ENCODE data around the gene TEKT5.
"Not testable (repeated sequence)": the region's sequence is repeated elsewhere in the genome, so short reads cannot be mapped to it uniquely, and the experiment has no call there.

TEKT5 gene

DNA sequence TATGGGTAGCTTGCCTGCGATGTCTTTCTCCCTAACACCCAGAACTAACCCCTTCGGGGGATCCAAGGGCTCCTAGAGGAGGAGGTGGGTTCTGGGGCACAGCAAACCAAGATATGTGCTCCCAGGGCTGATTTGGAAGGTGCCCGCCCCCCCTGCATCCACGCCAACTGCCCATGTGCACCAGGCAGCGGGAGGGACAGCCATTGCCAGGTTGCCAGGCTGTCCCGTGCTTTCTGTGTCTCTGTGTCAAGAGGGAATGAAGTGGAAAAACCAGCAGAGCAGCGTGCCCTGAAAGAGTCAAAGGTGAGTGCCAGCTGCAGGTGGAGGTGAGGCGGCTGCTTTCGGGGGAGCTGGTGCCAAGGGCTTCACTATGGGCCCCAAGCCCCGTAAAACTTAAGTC lies 6.4 kb downstream of the TEKT5 start:
- in situ Hi-C loops (cut with HindIII; ENCODE audit: low sequenced_read_pairs) = no loop called here

DNA sequence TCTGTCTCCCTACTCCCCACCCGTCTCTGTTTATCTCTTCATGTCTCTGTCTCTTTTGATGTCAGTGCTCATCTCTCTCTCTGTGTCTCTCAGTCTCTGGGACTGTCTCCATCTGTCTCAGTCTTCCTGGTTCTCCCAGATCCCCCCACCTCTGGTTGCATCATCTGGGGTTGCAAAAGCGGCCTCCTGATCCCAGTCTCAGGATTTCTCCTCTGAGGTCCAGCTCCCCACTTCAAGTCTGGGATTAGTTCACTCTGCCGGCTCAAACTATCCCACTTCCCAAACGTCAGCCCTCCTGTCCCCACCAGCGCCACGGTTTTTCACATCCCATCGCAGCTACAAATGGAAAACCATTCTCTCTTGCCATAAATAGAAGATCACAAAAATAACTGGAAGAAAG lies 9.0 kb downstream of the TEKT5 start:
- in situ Hi-C loops (cut with HindIII; ENCODE audit: low sequenced_read_pairs) = no loop called here

DNA sequence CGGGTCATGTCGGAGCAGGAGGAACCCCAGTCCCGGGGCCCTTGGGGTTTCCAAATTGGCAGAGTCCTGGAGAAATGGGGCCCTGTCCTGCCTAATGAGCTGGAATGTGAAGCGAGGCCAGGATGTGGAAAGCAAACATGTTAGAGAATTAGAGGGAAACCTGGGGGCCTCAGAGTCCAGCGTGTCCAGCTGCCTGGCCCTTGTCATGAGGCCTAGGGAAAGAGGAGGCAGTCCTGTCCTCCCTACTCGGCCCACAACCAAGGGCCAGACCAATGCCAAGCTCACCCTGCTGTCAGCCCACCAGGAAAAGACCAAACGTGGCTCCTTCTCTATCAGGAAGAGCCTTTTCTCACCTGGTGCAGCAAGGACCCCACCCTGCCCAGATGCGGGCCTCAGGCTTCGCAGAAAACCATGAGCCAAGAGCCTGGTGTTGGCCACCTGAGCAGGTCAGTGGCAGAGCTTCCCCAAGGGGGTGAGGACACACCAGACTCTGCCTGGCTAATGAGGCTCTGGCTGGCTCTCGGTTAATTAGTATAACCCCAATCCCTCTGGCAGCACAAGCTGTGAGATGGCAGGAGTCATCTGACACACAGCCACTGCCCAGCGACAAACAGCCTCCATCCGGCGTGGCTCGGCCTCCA lies 10.1 kb downstream of the TEKT5 start:
- in situ Hi-C loops (cut with HindIII; ENCODE audit: low sequenced_read_pairs) = loop anchor here (5.0 kb wide), 1 partner anchor 92 kb away; no protein-coding TSS in a partner anchor

DNA sequence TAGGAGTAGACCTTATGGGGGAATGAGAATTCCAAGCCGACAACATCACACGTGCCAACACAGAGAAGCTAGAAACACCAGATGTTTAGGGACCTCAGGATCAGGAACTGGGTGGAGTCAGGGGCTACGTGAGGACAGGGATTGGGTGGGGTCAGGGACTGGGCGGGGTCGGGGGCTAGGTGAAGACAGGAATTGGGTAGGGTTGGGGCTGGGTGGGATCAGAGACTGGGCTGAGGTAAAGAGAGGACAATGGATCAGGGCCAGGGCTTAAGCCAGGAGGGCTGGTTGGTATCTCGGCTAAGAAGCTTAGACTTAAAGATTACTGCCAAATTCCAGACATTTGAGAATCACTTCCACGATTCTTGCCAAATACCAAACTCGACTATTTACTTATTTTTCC lies 11.6 kb downstream of the TEKT5 start:
- in situ Hi-C loops (cut with HindIII; ENCODE audit: low sequenced_read_pairs) = loop anchor here (5.0 kb wide), 1 partner anchor 91 kb away; no protein-coding TSS in a partner anchor

DNA sequence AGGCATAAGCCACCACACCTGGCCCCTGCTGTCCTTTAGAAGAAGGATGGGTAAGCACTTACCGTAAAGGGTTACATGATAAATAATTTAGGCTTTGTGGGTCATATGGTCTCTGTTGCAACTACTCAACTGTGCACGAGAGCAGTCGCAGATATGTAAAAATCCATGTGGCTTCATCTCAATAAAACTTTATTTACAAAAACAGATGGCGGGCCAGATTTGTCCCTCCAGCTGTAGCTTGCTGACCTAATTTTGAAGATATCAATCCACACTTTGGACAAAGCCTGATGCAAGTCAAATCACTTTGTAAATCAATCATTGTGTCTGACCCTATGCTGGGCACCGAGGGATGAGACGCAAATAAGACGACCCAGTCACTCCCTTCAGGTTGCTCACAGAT lies 12.1 kb downstream of the TEKT5 start:
- in situ Hi-C loops (cut with HindIII; ENCODE audit: low sequenced_read_pairs) = loop anchor here (5.0 kb wide), 1 partner anchor 90 kb away; no protein-coding TSS in a partner anchor

DNA sequence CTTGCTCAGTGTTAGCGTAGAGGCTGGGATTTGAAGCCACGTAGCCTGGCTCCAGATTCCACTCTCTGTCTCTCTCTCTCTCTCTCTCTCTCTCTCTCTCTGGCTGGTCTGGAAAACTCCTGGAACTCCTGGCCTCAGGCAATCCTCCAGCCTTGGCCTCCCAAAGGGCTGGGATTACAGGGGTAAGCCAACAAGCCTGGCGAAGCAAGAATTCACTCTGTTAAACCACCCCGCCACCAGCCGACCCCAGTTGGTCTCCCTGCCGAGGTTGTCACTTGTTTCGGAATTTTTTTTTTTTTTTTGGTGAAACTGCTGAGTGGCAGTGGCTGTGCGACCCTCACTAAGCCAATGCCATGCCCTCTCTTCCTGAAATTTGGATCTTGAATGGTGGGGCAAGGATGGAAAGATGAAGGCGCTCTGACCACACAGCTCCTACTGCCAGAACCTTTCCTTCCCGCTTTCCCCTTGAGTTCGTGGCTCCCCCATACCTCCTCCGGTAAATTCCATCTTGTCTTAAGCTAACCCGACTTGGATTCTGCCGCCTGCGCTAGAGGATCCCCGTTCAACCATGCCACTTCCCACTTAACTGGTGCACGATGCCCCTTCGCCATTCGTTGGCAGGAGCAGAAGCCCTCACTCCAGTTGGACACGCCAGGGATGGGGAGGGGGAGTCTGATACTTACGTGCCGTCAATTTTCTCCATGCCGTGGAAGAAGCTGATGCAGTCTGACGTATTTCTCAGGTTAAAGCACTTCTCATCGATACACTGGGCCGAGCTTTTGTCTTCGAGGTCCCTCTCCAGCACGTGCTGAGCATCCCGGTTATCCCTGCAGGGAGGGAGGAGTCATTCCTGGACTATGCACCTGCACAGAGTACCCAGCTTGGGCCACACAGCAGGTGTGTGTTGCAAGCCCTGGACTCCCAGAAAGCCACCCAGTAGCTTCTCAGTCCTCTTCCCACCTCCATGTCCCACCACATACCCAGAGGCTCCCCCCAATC lies 13.1 kb downstream of the TEKT5 start:
- in situ Hi-C loops (cut with HindIII; ENCODE audit: low sequenced_read_pairs) = loop anchor here (5.0 kb wide), 1 partner anchor 89 kb away; no protein-coding TSS in a partner anchor

DNA sequence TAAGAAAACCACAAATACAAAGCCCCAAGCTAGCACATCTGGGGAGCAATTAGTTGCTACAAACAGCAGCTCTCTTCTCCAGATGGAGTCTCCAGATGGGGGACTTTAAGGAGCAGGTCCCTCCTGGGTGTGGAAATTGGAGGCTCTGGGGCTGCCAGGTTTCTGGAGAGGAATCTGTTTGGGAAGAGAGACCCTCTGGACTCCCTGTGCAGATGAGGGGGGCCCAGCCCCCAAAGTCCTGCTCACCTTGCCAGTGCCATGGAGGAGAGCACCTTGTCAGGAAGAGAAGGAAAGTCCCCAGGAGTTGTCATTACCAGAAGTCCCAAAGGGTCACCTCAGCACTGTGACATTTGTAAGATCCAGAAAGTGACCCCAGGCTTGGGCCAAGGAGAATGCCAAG lies 14.8 kb downstream of the TEKT5 start:
- in situ Hi-C loops (cut with HindIII; ENCODE audit: low sequenced_read_pairs) = loop anchor here (5.0 kb wide), 1 partner anchor 88 kb away; no protein-coding TSS in a partner anchor

DNA sequence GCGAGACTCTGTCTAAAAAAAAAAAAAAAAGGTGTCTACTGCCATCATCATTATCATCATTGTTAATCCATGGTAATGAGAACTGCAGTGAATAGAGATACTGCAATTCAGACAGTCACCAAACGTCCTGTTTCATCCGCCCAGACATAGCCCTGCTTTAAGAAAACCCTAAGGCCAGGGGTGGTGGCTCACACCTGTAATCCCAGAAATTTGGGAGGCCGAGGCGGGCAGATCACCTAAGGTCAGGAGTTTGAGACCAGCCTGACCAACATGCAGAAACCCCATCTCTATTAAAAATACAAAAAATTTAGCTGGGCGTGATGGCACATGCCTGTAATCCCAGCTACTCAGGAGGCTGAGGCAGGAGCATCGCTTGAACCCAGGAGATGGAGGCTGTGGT lies 15.3 kb downstream of the TEKT5 start:
- in situ Hi-C loops (cut with HindIII; ENCODE audit: low sequenced_read_pairs) = not testable (repeated sequence)

DNA sequence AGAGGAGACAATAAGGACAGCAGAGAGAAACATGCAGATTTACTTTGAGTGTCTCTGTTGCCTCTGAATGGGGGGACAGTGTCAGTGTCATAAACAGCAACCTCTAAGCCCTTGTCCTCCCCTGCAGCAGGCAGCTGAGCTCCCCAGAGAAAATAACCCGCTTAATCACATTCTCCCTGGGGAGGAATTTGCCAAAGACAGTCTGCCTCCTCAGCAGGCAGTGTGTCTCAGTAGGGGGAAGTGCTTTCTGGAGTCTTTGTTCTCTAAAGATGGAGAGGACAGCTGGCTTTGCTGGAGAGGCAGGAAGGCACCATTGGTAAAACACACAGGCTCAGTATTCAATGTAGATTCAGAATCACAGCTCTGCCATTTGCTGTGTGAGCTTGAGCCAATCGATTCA lies 16.1 kb downstream of the TEKT5 start:
- in situ Hi-C loops (cut with HindIII; ENCODE audit: low sequenced_read_pairs) = no loop called here

DNA sequence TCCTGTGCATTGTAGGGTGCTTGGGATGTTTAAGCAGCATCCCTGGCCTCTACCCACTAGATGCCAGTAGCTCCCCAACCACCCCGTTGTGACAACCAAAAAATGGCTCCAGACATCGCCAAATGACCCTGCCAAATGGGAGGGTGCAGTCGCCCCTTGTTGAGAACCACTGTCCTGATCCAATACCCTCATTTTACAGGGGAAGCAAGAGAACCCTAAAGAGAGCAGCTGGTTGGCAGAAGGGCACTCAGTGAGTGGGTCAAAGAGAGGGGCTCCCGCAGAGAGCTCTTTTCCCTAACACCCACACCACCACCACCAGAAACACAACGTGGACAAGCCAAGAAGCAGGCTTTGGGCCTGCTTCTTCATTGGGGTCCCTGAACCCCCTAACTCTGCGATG lies 18.4 kb downstream of the TEKT5 start:
- in situ Hi-C loops (cut with HindIII; ENCODE audit: low sequenced_read_pairs) = no loop called here

DNA sequence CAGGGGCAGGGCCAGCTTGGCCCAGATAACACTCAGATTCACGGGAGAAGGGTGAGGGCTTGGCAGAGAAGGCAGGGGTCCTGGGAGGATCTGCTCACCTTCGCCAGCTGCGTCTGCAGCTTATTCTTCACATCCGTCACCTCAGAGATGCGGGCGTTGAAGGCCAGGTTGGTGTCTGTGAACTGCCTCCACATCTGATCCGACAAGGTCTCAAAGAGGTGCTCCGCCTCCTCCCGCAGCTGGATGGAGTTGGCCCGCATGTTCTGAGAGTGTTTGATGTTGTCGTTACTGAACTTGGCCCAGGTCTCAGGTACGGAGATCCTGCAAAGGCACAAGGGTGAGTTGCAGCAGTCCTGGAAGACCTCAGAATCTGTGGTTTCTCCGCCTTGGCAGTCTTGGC lies 18.9 kb downstream of the TEKT5 start:
- in situ Hi-C loops (cut with HindIII; ENCODE audit: low sequenced_read_pairs) = no loop called here

DNA sequence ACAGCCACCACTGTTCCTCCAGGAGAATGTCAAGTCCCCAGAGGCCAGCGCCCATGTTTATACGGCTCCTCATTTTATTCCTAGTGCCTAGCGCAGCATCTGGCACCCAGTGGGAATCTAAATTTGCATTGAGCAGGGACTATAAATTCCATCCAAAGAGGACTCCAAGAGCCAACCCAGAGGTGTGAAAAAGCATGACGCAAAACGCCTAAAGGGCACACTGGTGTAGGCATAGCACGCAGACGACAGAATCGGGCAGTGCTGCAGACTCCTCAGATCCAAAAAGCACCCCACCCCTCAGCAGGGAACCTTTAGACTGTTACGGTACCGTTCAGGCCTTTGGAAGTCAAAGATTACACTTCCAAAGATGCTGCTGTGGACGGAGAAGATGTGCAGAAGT lies 19.5 kb downstream of the TEKT5 start:
- in situ Hi-C loops (cut with HindIII; ENCODE audit: low sequenced_read_pairs) = no loop called here

DNA sequence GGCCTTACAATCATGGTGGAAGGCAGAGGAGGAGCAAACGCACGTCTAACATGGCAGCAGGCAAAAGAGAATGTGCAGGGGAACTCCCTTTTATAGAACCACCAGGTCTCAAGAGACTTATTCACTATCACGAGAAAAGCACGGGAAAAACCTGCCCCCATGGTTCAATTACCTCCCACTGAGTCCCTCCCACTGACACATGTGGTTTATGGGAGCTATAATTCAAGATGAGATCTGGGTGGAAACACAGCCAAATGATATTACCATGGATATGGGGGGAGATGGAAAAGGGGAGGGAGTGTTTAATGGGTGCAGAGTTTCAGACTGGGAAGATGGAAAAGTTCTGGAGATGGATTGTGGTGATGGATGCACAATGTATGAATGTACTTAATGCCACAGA lies 23.0 kb downstream of the TEKT5 start:
- in situ Hi-C loops (cut with HindIII; ENCODE audit: low sequenced_read_pairs) = no loop called here

DNA sequence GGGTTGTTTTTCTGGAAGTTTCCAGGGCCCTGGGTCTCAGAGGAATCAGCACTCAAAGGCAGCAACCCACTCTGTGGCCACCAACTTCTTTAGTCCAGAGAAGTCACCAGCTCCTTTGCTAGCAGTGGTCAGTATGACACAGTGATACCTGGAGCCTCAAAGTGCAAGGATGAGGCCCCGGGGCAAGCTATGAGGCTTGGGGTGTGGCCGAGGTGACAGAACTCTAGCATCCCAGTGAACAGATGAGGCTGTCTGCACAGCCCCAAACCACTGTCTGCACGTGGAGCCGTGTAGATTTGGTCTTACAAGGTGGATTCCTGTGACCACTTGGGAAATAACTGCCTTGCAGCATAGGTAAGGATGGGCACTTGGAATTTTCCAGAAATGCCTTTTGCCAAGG lies 24.9 kb downstream of the TEKT5 start:
- in situ Hi-C loops (cut with HindIII; ENCODE audit: low sequenced_read_pairs) = no loop called here

DNA sequence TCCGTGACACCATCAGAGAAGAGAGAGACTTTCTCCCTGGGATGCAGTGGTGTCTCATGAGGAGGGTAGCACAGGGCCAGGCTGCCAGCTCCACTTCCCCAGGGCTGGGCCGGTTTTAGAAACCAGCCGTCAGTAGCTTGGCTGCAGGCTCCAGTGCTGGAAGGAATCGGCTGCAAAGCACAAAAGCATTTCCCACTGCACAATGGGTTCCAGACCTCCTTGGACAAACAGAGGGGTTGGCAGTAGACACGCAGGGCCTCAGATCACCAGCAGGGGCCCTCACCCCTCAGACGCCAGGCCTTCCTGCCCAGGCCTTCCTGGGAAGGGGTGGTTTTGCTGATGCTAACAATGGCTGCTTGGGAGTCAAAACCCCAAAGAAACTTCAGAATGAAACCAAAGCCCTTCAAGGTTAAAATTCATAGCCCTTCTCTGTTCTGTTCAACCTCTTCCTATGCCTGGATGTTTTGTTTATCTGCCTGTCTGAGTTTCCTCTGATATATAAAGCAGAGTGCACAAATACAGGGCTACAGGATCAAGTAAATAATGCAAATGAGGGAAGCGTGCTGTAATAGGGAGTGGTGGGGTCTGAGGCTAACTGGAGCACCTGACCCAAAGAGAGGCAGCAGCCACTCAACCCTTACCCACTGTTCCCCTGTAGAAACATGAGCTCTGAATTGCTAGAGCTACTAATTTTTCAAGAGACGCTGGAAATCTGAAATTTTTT lies 26.2 kb downstream of the TEKT5 start:
- in situ Hi-C loops (cut with HindIII; ENCODE audit: low sequenced_read_pairs) = no loop called here

DNA sequence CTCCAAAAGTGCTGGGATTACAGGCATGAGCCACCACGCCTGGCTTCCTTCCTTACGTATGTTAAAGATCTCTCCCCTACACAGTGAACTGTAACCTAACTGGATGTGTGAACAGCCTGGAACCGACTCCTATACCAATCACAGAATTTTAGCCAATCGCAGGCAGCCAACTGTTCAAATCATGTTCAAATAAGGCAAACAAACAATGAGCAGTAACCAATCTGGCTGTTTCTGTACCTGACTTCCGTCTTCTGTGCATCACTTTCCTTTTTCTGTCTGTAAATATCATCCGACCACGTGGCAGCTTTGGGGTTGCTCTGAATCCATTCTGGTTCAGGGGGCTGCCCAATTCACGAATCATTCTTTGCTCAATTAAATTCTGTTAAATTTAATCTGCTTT lies 27.5 kb downstream of the TEKT5 start:
- in situ Hi-C loops (cut with HindIII; ENCODE audit: low sequenced_read_pairs) = no loop called here

DNA sequence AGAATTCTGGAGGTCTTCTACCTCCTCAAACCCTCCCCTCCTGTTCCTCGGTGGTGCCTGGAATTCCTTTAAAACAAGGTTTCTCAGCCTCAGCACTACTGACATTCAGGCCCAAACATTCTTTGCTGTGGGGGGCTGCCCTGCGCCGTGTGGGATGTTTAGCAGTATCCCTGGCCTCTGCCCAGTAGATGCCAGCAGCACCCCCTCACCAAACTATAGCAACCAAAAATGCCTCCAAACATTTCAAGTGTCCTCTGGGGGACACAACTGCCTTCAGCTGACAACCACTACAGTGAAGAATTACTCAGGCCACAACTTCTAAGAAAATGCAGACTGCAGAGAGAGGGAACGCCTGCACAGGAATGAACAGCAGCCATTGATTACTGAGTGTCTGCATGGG lies 28.4 kb downstream of the TEKT5 start:
- in situ Hi-C loops (cut with HindIII; ENCODE audit: low sequenced_read_pairs) = no loop called here

DNA sequence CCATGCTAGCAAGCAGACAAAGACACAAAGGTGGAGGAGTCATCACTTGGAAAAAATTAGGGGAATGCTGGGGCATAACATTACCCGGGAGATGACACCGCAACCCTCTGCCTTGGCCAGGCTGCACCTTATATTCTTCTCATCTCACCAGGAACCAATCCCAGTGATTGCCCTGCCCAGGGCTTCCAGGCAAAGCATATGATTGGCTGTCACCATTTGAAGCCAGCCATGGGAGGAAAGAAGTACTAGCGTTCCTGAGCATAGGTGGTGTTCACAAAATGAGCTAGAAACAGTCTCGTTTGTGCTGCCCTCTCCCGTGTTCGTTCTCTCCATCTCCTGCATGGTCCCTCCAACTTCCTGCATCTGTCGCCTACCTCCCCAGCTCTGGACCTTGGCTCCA lies 29.6 kb downstream of the TEKT5 start:
- in situ Hi-C loops (cut with HindIII; ENCODE audit: low sequenced_read_pairs) = no loop called here

DNA sequence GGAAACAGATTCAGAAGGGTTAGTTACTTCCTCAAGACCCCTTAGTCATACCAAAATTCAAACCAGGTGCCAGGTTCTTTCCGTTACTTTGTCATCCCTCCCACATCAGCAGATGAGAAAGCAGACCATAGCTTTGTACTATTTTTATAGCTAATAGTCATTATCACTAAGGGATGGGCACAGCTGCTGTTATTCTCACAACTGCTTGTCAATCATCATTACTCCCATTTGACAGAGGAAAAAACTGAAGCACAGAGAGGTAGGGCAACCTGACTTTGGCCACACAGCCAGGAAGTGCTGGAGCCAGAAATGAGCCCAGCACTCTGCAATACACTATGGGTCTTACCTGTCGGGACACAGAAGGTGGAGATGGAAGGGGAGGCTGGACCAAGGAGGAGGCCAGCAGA lies 30.0 kb downstream of the TEKT5 start:
- in situ Hi-C loops (cut with HindIII; ENCODE audit: low sequenced_read_pairs) = no loop called here

DNA sequence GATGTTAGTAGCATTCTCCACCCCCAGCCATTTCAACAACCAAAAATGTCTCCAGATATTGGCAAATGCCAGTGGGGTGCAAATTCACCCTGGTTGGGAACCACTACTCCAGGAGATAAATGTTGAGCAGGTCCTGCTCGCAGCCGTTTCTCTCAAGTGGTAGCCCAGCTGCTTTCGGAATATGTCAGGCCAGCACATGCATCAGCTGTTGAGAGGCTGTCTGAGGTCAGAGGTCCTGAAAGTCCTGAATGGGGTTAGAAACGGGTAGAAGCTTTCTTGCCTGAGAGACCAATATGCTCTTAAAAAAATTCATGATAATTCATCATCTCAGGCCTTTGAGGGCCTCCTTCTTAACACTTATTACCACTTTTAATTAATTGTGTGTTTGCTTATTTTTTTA lies 31.0 kb downstream of the TEKT5 start:
- in situ Hi-C loops (cut with HindIII; ENCODE audit: low sequenced_read_pairs) = no loop called here

DNA sequence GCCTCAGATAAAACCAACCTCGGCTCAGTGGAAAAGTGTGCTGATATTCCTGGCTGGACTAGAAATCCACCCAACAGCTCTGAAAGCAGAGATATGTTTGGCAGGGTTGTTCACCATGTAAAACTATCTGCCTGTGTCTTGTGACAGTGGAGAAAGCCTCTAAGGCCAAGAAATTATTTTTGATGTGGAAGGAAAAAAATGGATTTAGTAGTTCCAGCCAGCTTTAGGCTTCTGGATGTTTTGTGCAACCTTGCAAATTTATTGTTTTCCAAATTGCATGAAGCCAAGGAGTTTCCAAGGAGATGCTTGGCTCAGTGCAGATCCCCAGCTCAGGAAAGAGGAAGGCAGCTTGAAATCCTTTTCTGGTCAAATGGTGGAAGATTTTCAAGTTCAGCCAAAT lies 31.6 kb downstream of the TEKT5 start:
- in situ Hi-C loops (cut with HindIII; ENCODE audit: low sequenced_read_pairs) = no loop called here
